Gastrocnemius medialis (tissue), 4 donors: ENCODE measurements around the gene FBXO28.

Experiments
- CTCF ChIP-seq, 5 experiments: fragments of 450-650 bp in 3 of 5; fragments of 200-600 bp in 2 of 5; sonication (generic) in 2 of 5; IDR thresholded peaks in 4 of 5; conservative IDR thresholded peaks in 1 of 5; 1 replicate in 4 of 5; 2 replicates in 1 of 5; pipeline ENCODE4 v1.5.1; 2016 to 2019; ENCODE audit warnings: antibody characterized with exemption in 5 of 5, mild to moderate bottlenecking in 3 of 5, moderate library complexity in 3 of 5
- POLR2A ChIP-seq, 2 donors: fragments of 450-650 bp; IDR thresholded peaks; one replicate each; pipeline ENCODE4 v1.6.1; 2017; ENCODE audit warnings: antibody characterized with exemption in 2 of 2, mild to moderate bottlenecking in 2 of 2, moderate library complexity in 2 of 2

GRCh38 chr1:224064150-224064549 is 49.8 kb upstream of the FBXO28 start:
- no peak for TF ChIP-seq CTCF (IDR thresholded peaks at IDR 0.05 in 4 of 5, conservative IDR thresholded peaks at IDR 0.05 in 1 of 5)
- TF ChIP-seq POLR2A (IDR thresholded peaks at IDR 0.05), result no peak
